ENCODE data around the gene SULF2.

DNA sequence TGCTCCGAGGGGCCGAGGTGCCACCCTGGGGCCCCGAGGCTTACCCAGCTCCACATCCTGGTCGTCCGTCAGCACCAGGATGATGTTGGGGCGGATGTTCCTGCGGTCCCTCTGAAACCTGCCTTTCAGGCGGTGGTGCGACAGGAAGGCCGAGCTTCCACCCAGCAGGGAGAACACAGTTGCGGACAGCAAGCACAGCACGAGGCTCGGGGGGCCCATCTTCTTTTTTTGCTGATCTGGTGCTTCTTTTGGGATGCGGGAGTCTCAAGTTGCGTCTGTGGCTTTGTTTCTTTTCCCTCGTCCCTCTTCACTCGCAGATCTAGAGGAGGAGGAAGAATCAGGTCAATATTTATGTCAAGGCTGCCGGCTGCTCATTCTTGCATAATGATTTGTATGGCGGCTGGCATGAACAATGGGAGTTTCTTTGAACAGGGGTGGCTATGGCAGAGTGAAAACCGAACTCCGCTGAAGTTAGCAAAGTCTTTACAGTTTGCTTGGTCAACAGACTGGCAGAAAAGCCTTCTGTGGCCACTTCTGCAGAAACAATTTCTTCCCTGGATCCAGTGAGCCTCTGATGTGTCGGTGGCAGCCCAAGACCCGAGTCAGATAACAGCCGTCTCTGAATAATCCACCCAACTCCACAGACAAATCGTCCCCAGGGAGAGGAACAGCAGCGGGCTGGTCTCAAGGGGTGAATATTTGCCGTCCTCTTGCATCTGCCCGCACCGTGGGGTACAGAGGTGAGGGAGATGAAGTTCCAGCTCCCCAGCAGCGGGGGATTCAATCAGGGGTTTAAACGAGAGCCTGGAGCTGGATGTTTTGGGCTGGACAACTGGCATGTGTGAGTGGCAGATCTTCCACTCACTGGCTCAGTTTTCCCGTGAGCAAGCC lies 27.9 kb downstream of the SULF2 start:
- TF ChIP-seq, protein P1, sequence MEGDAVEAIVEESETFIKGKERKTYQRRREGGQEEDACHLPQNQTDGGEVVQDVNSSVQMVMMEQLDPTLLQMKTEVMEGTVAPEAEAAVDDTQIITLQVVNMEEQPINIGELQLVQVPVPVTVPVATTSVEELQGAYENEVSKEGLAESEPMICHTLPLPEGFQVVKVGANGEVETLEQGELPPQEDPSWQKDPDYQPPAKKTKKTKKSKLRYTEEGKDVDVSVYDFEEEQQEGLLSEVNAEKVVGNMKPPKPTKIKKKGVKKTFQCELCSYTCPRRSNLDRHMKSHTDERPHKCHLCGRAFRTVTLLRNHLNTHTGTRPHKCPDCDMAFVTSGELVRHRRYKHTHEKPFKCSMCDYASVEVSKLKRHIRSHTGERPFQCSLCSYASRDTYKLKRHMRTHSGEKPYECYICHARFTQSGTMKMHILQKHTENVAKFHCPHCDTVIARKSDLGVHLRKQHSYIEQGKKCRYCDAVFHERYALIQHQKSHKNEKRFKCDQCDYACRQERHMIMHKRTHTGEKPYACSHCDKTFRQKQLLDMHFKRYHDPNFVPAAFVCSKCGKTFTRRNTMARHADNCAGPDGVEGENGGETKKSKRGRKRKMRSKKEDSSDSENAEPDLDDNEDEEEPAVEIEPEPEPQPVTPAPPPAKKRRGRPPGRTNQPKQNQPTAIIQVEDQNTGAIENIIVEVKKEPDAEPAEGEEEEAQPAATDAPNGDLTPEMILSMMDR (IDR thresholded peaks at IDR 0.05; ENCODE audit: low read depth, low read length, missing input control) = no peak
- no peak for TF ChIP-seq SP1 (IDR thresholded peaks at IDR 0.05)
- TF ChIP-seq, protein P2, sequence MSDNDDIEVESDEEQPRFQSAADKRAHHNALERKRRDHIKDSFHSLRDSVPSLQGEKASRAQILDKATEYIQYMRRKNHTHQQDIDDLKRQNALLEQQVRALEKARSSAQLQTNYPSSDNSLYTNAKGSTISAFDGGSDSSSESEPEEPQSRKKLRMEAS (IDR thresholded peaks at IDR 0.05) = no peak
- TF ChIP-seq HNF4G (IDR thresholded peaks at IDR 0.05) = no peak
- no peak for TF ChIP-seq RAD21 (IDR thresholded peaks at IDR 0.05)
- no peak for TF ChIP-seq FOXA1 (IDR thresholded peaks at IDR 0.05)
- TF ChIP-seq HNF4A (conservative IDR thresholded peaks at IDR 0.05) = no peak
- TF ChIP-seq GABPA (IDR thresholded peaks at IDR 0.05 in 1 of 2, conservative IDR thresholded peaks at IDR 0.05 in 1 of 2) = no peak
- no peak for TF ChIP-seq RXRA (IDR thresholded peaks at IDR 0.05)
